ENCODE measurements around the gene CD48.

CD48 gene

DNA sequence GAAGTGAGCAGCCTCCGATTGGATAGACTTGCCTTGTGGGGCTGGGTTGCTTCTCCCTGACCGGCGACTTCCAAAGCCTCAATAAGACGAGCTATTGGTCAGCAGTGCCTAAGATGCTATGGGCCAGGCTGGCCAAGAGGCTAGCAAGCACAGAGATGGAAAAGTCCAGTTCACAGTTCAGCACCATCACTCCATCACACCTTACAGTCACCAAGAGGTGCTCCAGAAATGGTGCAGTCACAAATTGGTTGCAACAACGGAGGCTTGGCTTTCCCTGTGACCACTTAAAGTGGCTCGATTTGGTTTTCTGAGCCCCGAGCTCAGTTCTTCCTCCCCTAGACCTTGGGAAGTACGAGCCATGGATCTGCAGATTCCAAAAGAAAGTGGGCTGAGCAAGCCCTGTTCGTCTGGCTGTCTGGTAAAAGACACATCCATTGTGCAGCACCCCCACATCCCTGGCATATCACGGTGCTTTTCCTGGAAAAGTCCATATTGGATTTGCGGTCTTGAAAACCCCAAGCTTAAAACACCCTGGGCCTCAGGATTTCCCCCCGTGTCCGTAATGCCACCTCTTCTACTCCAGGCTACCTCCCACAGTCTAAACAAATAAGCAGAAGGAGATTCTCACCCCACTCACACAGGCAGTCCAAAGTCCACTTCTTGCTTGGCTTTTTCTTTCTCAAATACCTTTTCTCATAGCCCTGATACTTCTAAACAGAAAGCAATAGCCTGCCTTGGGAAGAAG lies 66.1 kb downstream of the CD48 start:
- TF ChIP-seq, protein P1, sequence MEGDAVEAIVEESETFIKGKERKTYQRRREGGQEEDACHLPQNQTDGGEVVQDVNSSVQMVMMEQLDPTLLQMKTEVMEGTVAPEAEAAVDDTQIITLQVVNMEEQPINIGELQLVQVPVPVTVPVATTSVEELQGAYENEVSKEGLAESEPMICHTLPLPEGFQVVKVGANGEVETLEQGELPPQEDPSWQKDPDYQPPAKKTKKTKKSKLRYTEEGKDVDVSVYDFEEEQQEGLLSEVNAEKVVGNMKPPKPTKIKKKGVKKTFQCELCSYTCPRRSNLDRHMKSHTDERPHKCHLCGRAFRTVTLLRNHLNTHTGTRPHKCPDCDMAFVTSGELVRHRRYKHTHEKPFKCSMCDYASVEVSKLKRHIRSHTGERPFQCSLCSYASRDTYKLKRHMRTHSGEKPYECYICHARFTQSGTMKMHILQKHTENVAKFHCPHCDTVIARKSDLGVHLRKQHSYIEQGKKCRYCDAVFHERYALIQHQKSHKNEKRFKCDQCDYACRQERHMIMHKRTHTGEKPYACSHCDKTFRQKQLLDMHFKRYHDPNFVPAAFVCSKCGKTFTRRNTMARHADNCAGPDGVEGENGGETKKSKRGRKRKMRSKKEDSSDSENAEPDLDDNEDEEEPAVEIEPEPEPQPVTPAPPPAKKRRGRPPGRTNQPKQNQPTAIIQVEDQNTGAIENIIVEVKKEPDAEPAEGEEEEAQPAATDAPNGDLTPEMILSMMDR (IDR thresholded peaks at IDR 0.05; ENCODE audit: low read depth, low read length, missing control alignments) = no peak
- no peak for DNase-seq (ENCODE audit: low read depth)
- H3K4me3 ChIP-seq (ENCODE audit: low read depth, low read length) = no peak overlapping the region
- in situ Hi-C loops (cut with HindIII; ENCODE audit: low sequenced_read_pairs) = no loop called here

DNA sequence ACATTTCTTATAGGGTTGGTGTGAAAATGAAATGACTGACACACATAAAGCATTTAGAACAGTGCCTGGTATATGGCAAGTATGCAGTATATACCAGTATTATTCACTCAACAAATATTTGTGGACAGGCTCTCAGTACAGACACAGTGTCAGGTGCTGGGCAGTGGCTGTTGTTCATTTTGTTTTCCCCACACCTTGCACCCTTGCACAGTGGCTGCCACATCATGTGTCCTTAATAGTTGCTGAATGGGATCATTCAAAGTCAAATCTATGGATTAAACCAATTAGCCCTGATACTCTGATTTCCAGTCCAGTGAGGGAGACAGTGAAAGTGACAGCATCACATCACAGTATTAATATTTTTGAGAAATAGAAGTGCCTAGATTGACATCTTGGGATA lies 67.2 kb downstream of the CD48 start:
- no peak for DNase-seq (ENCODE audit: low read depth)
- in situ Hi-C loops (cut with HindIII; ENCODE audit: low sequenced_read_pairs) = no loop called here
- no peak overlapping the region for H3K4me3 ChIP-seq (ENCODE audit: low read depth, low read length)
- TF ChIP-seq, protein P1 (IDR thresholded peaks at IDR 0.05; ENCODE audit: low read depth, low read length, missing control alignments) = no peak

DNA sequence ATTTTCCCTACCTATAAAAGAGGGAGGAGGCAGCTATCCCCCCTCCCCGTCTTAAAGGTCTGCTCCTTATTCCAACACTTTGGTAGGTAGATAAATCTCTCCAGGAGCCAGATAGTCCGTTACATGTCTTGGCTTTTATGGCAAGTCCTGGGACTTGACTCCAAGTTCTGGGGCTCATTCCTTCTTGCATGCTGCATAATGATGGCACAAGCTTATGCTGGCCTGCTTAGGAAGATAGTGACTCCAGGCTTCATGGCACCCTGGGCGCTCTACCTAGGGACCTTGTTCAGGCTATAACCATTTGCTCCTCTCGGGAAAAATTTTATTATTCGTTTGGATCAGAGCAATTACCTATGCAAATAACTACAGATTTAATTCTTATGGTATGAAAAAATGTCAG lies 68.5 kb downstream of the CD48 start:
- in situ Hi-C loops (cut with HindIII; ENCODE audit: low sequenced_read_pairs) = no loop called here
- H3K4me3 ChIP-seq (ENCODE audit: low read depth, low read length) = no peak overlapping the region
- TF ChIP-seq, protein P1 (IDR thresholded peaks at IDR 0.05; ENCODE audit: low read depth, low read length, missing control alignments) = no peak
- no peak for DNase-seq (ENCODE audit: low read depth)

DNA sequence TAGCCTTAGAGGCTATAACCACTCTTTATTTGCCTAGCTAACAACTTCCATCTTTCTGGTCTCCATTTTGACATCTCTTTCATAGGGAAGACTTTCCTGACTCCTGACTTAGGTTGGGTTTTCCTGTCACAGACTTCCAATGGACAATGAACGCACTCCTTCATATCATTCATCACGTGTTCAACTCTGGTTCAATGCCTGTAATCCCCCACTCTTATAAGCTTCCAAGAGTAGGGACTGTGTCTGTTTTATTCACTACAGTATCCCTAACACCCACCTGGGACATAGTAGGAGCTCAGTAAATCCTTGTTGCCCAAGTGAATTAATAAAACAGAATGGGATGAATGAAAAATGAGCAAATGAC lies 69.4 kb downstream of the CD48 start:
- no peak overlapping the region for H3K4me3 ChIP-seq (ENCODE audit: low read depth, low read length)
- in situ Hi-C loops (cut with HindIII; ENCODE audit: low sequenced_read_pairs) = no loop called here
- TF ChIP-seq, protein P1 (IDR thresholded peaks at IDR 0.05; ENCODE audit: low read depth, low read length, missing control alignments) = no peak
- DNase-seq (ENCODE audit: low read depth) = no peak

DNA sequence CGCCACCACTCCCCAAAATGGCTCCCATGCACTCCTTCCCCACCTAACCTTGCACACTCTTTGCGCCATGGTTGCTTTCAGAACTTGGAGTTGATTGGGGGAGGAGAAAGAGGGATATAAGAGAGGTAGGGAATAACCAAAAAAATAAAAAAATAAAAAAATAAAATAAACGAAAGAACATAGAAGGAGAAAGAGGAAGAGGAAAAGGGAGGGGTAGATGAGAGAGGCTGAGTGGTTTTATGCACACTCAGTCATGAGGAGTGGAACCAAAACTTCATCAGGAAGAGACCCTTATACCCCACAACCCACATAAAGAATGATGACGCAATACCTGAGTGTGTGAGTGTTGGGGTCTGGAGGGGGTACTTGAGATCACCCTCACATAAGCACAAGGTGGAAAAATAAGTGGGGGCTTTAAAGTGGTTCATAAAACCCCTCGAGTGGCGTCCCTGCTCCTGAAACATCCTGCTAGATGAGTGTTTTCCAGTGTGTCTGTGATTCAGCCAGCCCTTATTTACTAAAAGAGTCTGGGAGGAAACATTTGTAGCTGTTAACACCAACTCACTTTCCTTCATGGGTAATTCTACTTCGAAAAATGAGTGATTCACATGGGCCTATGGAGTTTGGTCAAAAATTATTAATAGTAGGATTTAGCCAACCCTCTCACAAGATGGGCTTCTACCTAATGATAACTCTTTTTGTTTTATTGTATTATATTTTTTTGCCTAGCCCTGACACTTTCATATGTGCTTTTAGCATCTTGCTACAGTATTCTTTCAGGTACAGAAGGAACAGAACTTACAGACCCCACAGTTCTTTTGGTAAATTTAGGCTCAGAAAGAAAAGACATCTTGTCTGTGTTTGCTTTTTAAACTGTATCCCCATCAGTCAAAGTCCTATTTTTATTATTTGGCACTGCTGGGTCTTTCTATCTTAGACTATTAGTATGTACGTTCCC lies 70.0 kb downstream of the CD48 start:
- in situ Hi-C loops (cut with HindIII; ENCODE audit: low sequenced_read_pairs) = no loop called here
- H3K4me3 ChIP-seq (ENCODE audit: low read depth, low read length) = no peak overlapping the region
- TF ChIP-seq, protein P1 (IDR thresholded peaks at IDR 0.05; ENCODE audit: low read depth, low read length, missing control alignments) = no peak
- no peak for DNase-seq (ENCODE audit: low read depth)

DNA sequence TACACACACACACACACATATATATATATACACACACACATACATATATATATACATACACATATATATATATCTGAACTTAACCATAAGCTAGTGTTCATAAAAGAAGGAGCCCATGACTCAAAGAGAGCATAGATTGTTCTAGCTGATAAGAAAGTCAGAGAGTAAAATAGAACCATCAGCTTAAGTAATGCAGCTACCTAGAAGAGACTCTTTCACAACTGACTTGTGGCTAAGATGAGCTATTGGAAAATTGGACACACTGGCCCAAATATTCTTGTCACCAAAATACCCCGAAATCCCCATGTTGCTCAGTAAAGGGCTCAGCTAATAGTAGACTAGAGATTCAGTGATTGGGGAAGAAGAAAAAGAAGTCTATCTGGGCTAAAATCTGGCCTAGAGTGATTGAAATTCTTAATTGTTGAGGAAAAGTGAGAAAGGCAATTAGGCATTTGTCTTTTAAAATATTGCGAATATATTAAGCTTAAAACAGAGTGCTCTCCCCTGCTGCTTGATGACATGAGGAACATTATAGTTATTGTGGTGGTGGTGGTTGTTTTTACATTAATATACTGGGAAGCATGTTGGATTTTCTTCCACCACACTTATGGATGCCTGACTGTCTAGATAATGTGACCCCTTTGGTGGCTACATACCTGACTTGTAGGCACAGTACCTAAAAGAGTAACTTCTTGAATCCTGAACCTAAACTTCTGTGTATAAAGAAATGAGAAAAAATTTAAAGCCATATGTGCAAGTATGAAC lies 71.1 kb downstream of the CD48 start:
- no peak overlapping the region for H3K4me3 ChIP-seq (ENCODE audit: low read depth, low read length)
- in situ Hi-C loops (cut with HindIII; ENCODE audit: low sequenced_read_pairs) = no loop called here
- DNase-seq (ENCODE audit: low read depth) = no peak
- TF ChIP-seq, protein P1 (IDR thresholded peaks at IDR 0.05; ENCODE audit: low read depth, low read length, missing control alignments) = no peak

Data from astrocyte of the cerebellum (primary cell).